DLD1 (cell line): Measurements from ENCODE around the gene SIX1.

Experiments
- in situ Hi-C: cut with HindIII; loops from 2 replicates; pipeline ENCODE4 v1.10.0; 2017; ENCODE audit warnings: low sequenced_read_pairs

Gene SIX1

GRCh38 chr14:60643463-60644314 lies 5.6 kb downstream of the SIX1 start:
- in situ Hi-C loops, result loop anchor here (10.0 to 25.0 kb wide), 2 partner anchors 381 to 569 kb away; no protein-coding TSS in a partner anchor

DNA sequence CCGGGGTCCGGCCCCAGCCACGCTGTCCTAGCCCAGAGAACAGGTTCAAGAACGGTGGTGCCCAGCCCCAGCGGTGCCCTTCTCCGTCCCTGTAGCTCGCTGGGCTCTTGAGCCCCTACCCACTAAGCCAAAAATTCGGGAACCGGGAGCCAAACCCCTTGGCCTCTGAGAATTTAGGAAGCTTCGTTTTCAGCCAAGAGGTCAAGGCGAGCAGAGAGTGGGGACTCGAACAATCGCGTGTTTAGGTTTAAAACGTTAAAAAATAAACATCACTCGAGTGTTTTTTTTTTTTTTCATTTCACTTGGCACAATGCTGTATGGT lies 6.2 kb downstream of the SIX1 start:
- in situ Hi-C loops, result loop anchor here (10.0 to 25.0 kb wide), 2 partner anchors 382 to 569 kb away; no protein-coding TSS in a partner anchor

- in situ Hi-C loops, result loop anchor here (10.0 to 25.0 kb wide), 2 partner anchors 382 to 570 kb away; no protein-coding TSS in a partner anchor
These were observed 6.8 kb downstream of the SIX1 start for GRCh38 chr14:60642270-60643140.

DNA sequence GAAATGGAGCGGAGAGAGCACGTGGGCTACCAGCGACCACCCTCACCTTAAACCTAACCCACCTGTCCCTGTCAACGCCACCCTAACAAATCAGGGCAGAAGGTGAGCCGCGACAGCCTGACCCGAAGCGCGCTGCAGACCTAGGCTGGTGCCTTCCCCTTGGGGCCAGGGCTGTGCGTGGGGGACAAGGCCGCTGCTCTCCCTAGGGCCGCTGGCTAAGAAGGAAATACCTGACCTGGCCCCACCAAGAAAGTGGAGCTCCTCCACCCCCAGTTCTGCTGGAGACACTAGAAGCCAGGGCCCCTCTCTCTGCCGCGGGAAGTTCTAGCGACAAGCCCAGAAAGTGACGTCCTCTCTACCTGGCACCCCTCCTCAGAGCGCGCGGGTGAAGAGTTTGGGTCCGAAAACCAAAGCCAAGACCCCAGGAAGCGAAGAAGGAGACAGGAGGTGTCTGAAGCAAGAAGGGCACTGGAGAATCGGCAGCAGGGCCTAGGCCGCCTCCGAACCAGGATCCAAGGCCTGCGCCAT lies 7.5 kb downstream of the SIX1 start:
- in situ Hi-C loops, result loop anchor here (10.0 to 25.0 kb wide), 2 partner anchors 383 to 570 kb away; no protein-coding TSS in a partner anchor

GRCh38 chr14:60640859-60641741 lies 8.2 kb downstream of the SIX1 start:
- in situ Hi-C loops, result loop anchor here (10.0 to 25.0 kb wide), 2 partner anchors 384 to 571 kb away; no protein-coding TSS in a partner anchor

GRCh38 chr14:60639674-60640073 lies 9.6 kb downstream of the SIX1 start:
- in situ Hi-C loops, result loop anchor here (10.0 to 25.0 kb wide), 3 partner anchors 385 to 573 kb away; no protein-coding TSS in a partner anchor

- in situ Hi-C loops, result loop anchor here (10.0 to 25.0 kb wide), 2 partner anchors 407 to 575 kb away; no protein-coding TSS in a partner anchor
These were observed 11.6 kb downstream of the SIX1 start for GRCh38 chr14:60637479-60638315.

GRCh38 chr14:60636879-60637478 lies 12.3 kb downstream of the SIX1 start:
- in situ Hi-C loops, result loop anchor here (10.0 to 25.0 kb wide), 2 partner anchors 408 to 575 kb away; no protein-coding TSS in a partner anchor

GRCh38 chr14:60634153-60634552 lies 15.1 kb downstream of the SIX1 start:
- in situ Hi-C loops, result loop anchor here (10.0 to 25.0 kb wide), 2 partner anchors 411 to 578 kb away; no protein-coding TSS in a partner anchor

- in situ Hi-C loops, result loop anchor here (10.0 to 25.0 kb wide), 2 partner anchors 412 to 580 kb away; no protein-coding TSS in a partner anchor
These were observed 16.5 kb downstream of the SIX1 start for GRCh38 chr14:60632777-60633176.

GRCh38 chr14:60632257-60632656 lies 17.0 kb downstream of the SIX1 start:
- in situ Hi-C loops, result loop anchor here (10.0 to 25.0 kb wide), 2 partner anchors 413 to 580 kb away; no protein-coding TSS in a partner anchor

GRCh38 chr14:60631842-60632241 lies 17.4 kb downstream of the SIX1 start:
- in situ Hi-C loops, result loop anchor here (10.0 to 25.0 kb wide), 2 partner anchors 413 to 580 kb away; no protein-coding TSS in a partner anchor

DNA sequence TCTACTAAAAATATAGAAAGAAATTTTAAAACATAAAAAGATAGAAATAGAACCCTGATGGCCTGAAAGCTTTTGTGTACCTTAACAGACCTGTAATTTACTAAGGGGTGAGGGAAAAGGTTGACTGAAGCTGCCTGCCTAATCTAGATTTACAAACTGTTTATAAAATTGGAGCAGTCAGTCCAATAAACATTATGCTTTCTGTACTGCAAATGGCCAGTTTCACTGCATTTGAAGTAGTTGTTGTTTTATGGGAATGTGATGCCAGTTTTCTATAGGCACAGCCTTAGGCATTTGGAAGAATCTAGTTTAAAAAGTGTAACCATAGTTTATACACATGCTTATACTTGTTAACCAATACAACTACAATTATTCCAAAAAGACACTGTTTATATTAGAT lies 19.1 kb downstream of the SIX1 start:
- in situ Hi-C loops, result loop anchor here (10.0 to 25.0 kb wide), 2 partner anchors 415 to 582 kb away; no protein-coding TSS in a partner anchor

GRCh38 chr14:60628892-60629291 lies 20.4 kb downstream of the SIX1 start:
- in situ Hi-C loops, result loop anchor here (25.0 kb wide), 1 partner anchor 583 kb away; no protein-coding TSS in a partner anchor

DNA sequence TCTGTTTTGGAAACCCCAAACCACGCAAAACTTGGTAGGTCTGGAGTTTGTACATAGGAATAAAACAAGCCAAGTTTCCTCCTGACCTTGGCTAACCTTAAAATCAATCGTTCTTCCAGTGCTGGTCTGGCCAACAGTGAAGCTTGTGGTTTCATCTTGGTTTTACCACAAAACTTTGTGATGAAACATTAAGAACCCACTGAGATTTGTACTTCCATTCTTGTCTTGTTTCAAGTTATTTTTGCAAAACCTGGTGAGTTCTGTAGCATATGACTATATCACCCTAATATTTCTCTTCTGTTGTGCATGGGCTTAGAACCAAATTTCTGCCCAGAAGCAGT lies 26.4 kb downstream of the SIX1 start:
- in situ Hi-C loops, result no loop called here

GRCh38 chr14:60622210-60622916 lies 26.9 kb downstream of the SIX1 start:
- in situ Hi-C loops, result no loop called here

- in situ Hi-C loops, result no loop called here
These were observed 27.9 kb downstream of the SIX1 start for GRCh38 chr14:60621386-60621785.

- in situ Hi-C loops, result no loop called here
These were observed 31.0 kb downstream of the SIX1 start for GRCh38 chr14:60618241-60618640.
